Measurements from ENCODE around the gene NUP107.

DNA sequence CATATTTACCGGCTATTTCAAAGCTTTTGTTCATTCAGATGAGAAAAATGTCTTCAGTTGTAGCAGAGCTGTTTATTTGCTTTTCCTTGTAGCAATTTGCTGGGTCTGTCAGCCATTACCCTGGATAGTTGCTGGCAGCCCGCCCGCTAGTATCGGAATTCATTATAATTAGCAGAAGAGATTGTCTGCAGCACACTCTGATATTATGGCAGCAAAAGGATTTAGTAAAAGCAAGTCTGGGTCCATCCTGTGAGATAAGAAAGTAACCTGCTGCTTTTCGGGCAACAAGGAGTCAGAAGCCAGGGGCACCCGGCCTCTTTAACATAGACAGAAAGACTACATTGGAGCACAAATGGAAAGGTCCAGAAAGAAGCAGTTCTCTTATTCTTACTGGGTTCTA, 53.1 kb downstream of the NUP107 start:
- no peak for TF ChIP-seq POLR2A (IDR thresholded peaks at IDR 0.05)
- no peak for TF ChIP-seq CTCF (IDR thresholded peaks at IDR 0.05)
